Measurements from ENCODE around the gene OPHN1. TPM values are rescaled to one million over a fixed set of nuclear protein-coding genes. Genes with fewer than 3 reads are reported as not detected.
"Not testable (repeated sequence)": the region's sequence is repeated elsewhere in the genome, so short reads cannot be mapped to it uniquely, and the experiment has no call there.

OPHN1 gene
- total RNA-seq, 1 experiment from 2014 or later, result 3.3 TPM

DNA sequence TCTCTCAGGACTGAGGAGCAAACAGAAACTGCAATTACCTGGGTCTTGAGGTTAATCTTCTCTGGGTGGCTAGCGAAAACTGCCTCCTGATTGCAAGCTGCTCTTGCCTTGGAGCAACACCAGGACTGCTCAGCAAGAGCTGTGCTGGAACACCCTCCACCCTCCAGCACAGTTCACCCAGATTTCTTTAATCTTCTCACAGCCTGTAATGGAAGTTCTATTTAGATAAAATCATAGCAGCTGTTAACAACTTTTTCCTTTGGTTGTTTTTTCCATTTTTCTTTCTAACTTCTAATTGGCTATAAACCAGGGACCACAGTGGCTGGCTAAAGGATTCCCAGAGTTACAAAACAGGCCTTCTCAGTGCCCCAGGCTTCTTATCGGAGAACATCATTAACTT, 36.3 kb downstream of the OPHN1 start:
- H3K9me3 ChIP-seq (ENCODE audit: low read depth, low read length, poor library complexity, severe bottlenecking), result no peaks in the 10 kb centered on the region
- POLR2A ChIA-PET (ENCODE audit: low non-redundant PET), result no interaction called here
- no peak overlapping the region for H3K27ac ChIP-seq (ENCODE audit: low read depth, low read length, poor library complexity, severe bottlenecking)
- H3K27me3 ChIP-seq (replicated peaks; ENCODE audit: insufficient read depth, low read depth, low read length, poor library complexity), result no peaks in the 10 kb centered on the region
- BruUV-seq (replicated peaks), result no TSS peak
- no peak overlapping the region for H3K4me3 ChIP-seq (ENCODE audit: low read depth, low read length, poor library complexity, severe bottlenecking)
- intact Hi-C loops (cut with micrococcal nuclease; ENCODE audit: unreplicated experiment), result no loop called here
- CTCF ChIA-PET, result no interaction called here
- H3K36me3 ChIP-seq (ENCODE audit: insufficient read depth, low read length, poor library complexity, severe bottlenecking), result no peaks in the 10 kb centered on the region
- no peaks in the 10 kb centered on the region for H3K4me1 ChIP-seq (ENCODE audit: insufficient read depth, low read length, poor library complexity, severe bottlenecking)
- peak; percentile 4 for DNase-seq (ENCODE audit: low spot score)
- TF ChIP-seq, protein P1, sequence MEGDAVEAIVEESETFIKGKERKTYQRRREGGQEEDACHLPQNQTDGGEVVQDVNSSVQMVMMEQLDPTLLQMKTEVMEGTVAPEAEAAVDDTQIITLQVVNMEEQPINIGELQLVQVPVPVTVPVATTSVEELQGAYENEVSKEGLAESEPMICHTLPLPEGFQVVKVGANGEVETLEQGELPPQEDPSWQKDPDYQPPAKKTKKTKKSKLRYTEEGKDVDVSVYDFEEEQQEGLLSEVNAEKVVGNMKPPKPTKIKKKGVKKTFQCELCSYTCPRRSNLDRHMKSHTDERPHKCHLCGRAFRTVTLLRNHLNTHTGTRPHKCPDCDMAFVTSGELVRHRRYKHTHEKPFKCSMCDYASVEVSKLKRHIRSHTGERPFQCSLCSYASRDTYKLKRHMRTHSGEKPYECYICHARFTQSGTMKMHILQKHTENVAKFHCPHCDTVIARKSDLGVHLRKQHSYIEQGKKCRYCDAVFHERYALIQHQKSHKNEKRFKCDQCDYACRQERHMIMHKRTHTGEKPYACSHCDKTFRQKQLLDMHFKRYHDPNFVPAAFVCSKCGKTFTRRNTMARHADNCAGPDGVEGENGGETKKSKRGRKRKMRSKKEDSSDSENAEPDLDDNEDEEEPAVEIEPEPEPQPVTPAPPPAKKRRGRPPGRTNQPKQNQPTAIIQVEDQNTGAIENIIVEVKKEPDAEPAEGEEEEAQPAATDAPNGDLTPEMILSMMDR (conservative IDR thresholded peaks at IDR 0.05; ENCODE audit: low read depth, low read length), result no peak
- TF ChIP-seq EZH2 (IDR thresholded peaks at IDR 0.05; ENCODE audit: borderline replicate concordance, low read depth, low read length, poor library complexity, severe bottlenecking), result no peak

DNA sequence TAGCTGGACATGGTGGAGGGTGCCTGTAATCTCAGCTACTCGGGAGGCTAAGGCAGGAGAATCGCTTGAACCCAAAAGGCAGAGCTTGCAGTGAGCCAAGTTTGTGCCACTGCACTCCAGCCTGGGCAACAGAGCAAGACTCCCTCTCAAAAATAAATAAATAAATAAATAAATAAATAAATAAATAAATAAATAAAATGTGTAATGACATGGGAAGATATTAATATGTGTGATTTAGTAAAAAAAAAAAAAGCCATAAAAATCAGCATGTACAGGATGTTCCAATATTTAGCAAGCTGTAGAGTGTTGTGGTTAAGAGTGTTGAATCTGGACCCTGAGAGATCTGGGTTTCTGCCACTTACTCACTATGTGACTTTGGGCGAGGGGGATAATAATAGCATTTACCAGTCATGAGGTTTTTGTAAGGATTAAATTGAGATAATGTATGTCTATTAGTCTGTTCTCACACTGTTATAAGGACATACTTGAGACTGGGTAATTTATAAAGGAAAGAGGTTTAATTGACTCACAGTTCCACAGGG, 43.8 kb downstream of the OPHN1 start:
- POLR2A ChIA-PET (ENCODE audit: low non-redundant PET); BruUV-seq (replicated peaks); DNase-seq (ENCODE audit: low spot score); intact Hi-C loops (cut with micrococcal nuclease; ENCODE audit: unreplicated experiment); CTCF ChIA-PET; H3K27ac ChIP-seq (ENCODE audit: low read depth, low read length, poor library complexity, severe bottlenecking); H3K4me3 ChIP-seq (ENCODE audit: low read depth, low read length, poor library complexity, severe bottlenecking); H3K27me3 ChIP-seq (replicated peaks; ENCODE audit: insufficient read depth, low read depth, low read length, poor library complexity); H3K9me3 ChIP-seq (ENCODE audit: low read depth, low read length, poor library complexity, severe bottlenecking); H3K36me3 ChIP-seq (ENCODE audit: insufficient read depth, low read length, poor library complexity, severe bottlenecking); H3K4me1 ChIP-seq (ENCODE audit: insufficient read depth, low read length, poor library complexity, severe bottlenecking): not testable (repeated sequence)

DNA sequence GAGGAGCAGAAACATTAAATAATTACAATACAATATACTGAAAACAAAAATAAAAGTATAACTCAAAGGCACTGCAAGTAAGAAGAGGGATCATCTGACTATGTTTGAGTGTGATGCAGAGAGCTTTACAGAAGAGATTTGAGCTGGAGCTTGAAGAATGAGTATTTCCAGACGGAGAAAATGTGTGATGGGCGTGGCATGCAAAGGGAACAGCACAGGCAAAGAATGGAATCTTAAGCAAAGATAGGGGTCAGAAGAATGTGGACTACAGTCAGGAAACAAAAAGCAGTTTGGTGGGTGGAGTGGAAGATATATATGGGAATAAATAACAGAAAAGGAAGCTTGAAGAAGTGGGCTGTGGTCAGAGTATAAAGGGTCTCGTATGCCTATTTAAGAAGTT, 45.5 kb downstream of the OPHN1 start:
- ChIA-PET CTCF (no interaction called here), POLR2A (ENCODE audit: low non-redundant PET) (no interaction called here)
- Histone ChIP-seq H3K4me3 (ENCODE audit: low read depth, low read length, poor library complexity, severe bottlenecking) (no peak overlapping the region), H3K27me3 (replicated peaks; ENCODE audit: insufficient read depth, low read depth, low read length, poor library complexity) (no peaks in the 10 kb centered on the region), H3K9me3 (ENCODE audit: low read depth, low read length, poor library complexity, severe bottlenecking) (no peaks in the 10 kb centered on the region), H3K27ac (ENCODE audit: low read depth, low read length, poor library complexity, severe bottlenecking) (no peak overlapping the region), H3K4me1 (ENCODE audit: insufficient read depth, low read length, poor library complexity, severe bottlenecking) (no peaks in the 10 kb centered on the region), H3K36me3 (ENCODE audit: insufficient read depth, low read length, poor library complexity, severe bottlenecking) (no peaks in the 10 kb centered on the region)
- TF ChIP-seq, protein P1 (conservative IDR thresholded peaks at IDR 0.05; ENCODE audit: low read depth, low read length), result no peak
- TF ChIP-seq EZH2 (IDR thresholded peaks at IDR 0.05; ENCODE audit: borderline replicate concordance, low read depth, low read length, poor library complexity, severe bottlenecking), result no peak
- intact Hi-C loops (cut with micrococcal nuclease; ENCODE audit: unreplicated experiment), result no loop called here
- DNase-seq (ENCODE audit: low spot score), result no peak
- BruUV-seq (replicated peaks), result no TSS peak

DNA sequence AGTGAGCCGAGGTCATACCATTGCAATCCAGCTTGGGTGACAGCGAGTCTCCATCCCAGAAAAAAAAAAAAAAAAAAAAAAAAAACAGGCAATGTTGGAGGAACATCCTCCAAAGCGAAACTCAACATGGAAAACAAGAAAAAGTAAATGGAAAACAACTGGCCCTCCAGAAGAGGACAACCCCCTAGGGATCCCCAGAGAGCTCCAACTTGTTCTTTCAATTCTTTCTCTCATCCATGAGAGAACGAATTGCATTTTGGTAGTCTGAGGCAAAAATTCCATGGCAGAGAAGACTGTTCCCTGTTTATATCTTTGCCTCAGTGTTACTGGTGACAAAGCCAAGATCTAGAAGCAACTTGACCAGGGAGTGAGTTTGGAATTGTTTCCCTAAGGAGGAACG, 49.8 kb downstream of the OPHN1 start:
- Histone ChIP-seq H3K27ac (ENCODE audit: low read depth, low read length, poor library complexity, severe bottlenecking) (no peak overlapping the region), H3K4me3 (ENCODE audit: low read depth, low read length, poor library complexity, severe bottlenecking) (no peak overlapping the region), H3K4me1 (ENCODE audit: insufficient read depth, low read length, poor library complexity, severe bottlenecking) (no peaks in the 10 kb centered on the region), H3K9me3 (ENCODE audit: low read depth, low read length, poor library complexity, severe bottlenecking) (no peaks in the 10 kb centered on the region), H3K27me3 (replicated peaks; ENCODE audit: insufficient read depth, low read depth, low read length, poor library complexity) (no peaks in the 10 kb centered on the region), H3K36me3 (ENCODE audit: insufficient read depth, low read length, poor library complexity, severe bottlenecking) (no peaks in the 10 kb centered on the region)
- ChIA-PET CTCF (no interaction called here), POLR2A (ENCODE audit: low non-redundant PET) (no interaction called here)
- no peak for DNase-seq (ENCODE audit: low spot score)
- intact Hi-C loops (cut with micrococcal nuclease; ENCODE audit: unreplicated experiment), result no loop called here
- TF ChIP-seq, protein P1 (conservative IDR thresholded peaks at IDR 0.05; ENCODE audit: low read depth, low read length), result no peak
- no peak for TF ChIP-seq EZH2 (IDR thresholded peaks at IDR 0.05; ENCODE audit: borderline replicate concordance, low read depth, low read length, poor library complexity, severe bottlenecking)
- no TSS peak for BruUV-seq (replicated peaks)

- POLR2A ChIA-PET (ENCODE audit: low non-redundant PET), result not testable (repeated sequence)
Observed at GRCh38 chrX:68377579-68377978, 55.7 kb downstream of the OPHN1 start.

More at GRCh38 chrX:68377579-68377978, 55.7 kb downstream of the OPHN1 start:
- H3K4me3 ChIP-seq (ENCODE audit: low read depth, low read length, poor library complexity, severe bottlenecking); H3K4me1 ChIP-seq (ENCODE audit: insufficient read depth, low read length, poor library complexity, severe bottlenecking); intact Hi-C loops (cut with micrococcal nuclease; ENCODE audit: unreplicated experiment); CTCF ChIA-PET; H3K27me3 ChIP-seq (replicated peaks; ENCODE audit: insufficient read depth, low read depth, low read length, poor library complexity); BruUV-seq (replicated peaks); H3K36me3 ChIP-seq (ENCODE audit: insufficient read depth, low read length, poor library complexity, severe bottlenecking); H3K9me3 ChIP-seq (ENCODE audit: low read depth, low read length, poor library complexity, severe bottlenecking); DNase-seq (ENCODE audit: low spot score); H3K27ac ChIP-seq (ENCODE audit: low read depth, low read length, poor library complexity, severe bottlenecking): not testable (repeated sequence)

All from A673 (cell line).